ENCODE measurements around the gene SCG3. TPM values are rescaled to one million over a fixed set of nuclear protein-coding genes. Genes with fewer than 3 reads are reported as not detected.
"Not testable (repeated sequence)": the region's sequence is repeated elsewhere in the genome, so short reads cannot be mapped to it uniquely, and the experiment has no call there.

Gene SCG3
- total RNA-seq, 1 donor from 2014 or later, result 1.5 TPM

- no peak overlapping the region for H3K27ac ChIP-seq
- no peak for TF ChIP-seq POLR2AphosphoS5 (IDR thresholded peaks at IDR 0.05; ENCODE audit: insufficient read depth in 1 of 2, low read depth in 1 of 2)
- TF ChIP-seq, protein P1, sequence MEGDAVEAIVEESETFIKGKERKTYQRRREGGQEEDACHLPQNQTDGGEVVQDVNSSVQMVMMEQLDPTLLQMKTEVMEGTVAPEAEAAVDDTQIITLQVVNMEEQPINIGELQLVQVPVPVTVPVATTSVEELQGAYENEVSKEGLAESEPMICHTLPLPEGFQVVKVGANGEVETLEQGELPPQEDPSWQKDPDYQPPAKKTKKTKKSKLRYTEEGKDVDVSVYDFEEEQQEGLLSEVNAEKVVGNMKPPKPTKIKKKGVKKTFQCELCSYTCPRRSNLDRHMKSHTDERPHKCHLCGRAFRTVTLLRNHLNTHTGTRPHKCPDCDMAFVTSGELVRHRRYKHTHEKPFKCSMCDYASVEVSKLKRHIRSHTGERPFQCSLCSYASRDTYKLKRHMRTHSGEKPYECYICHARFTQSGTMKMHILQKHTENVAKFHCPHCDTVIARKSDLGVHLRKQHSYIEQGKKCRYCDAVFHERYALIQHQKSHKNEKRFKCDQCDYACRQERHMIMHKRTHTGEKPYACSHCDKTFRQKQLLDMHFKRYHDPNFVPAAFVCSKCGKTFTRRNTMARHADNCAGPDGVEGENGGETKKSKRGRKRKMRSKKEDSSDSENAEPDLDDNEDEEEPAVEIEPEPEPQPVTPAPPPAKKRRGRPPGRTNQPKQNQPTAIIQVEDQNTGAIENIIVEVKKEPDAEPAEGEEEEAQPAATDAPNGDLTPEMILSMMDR (IDR thresholded peaks at IDR 0.05), result no peak
- no peak for TF ChIP-seq POLR2A (IDR thresholded peaks at IDR 0.05)
- no peak overlapping the region for H3K4me3 ChIP-seq
- H3K36me3 ChIP-seq, result no peaks in the 10 kb centered on the region
- H3K9me3 ChIP-seq, result no peaks in the 10 kb centered on the region
- no peaks in the 10 kb centered on the region for H3K4me1 ChIP-seq
- intact Hi-C loops (cut with DNase I), result no loop called here
- no peaks in the 10 kb centered on the region for H3K27me3 ChIP-seq
- no peak for DNase-seq (ENCODE audit: extremely low spot score in 2 of 2)
These were observed 34.2 kb upstream of the SCG3 start for GRCh38 chr15:51647128-51647562.

GRCh38 chr15:51648101-51648500, 33.2 kb upstream of the SCG3 start:
- intact Hi-C loops (cut with DNase I); DNase-seq (ENCODE audit: extremely low spot score in 2 of 2); H3K4me1 ChIP-seq; H3K4me3 ChIP-seq; H3K36me3 ChIP-seq; H3K9me3 ChIP-seq; H3K27me3 ChIP-seq; H3K27ac ChIP-seq: not testable (repeated sequence)

DNA sequence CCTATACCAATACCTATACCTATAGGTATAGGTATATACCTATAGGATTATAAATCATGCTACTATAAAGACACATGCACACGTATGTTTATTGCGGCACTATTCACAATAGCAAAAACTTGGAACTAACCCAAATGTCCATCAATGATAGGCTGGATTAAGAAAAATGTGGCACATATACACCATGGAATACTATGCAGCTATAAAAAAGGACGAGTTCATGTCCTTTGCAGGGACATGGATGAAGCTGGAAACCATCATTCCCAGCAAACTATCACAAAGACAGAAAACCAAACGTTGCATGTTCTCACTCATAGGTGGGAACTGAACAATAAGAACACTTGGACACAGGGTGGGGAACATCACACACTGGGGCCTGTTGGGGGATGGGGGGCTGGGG, 32.7 kb upstream of the SCG3 start:
- H3K27ac ChIP-seq; H3K36me3 ChIP-seq; H3K4me1 ChIP-seq; H3K9me3 ChIP-seq; intact Hi-C loops (cut with DNase I); H3K4me3 ChIP-seq; DNase-seq (ENCODE audit: extremely low spot score in 2 of 2); H3K27me3 ChIP-seq: not testable (repeated sequence)

DNA sequence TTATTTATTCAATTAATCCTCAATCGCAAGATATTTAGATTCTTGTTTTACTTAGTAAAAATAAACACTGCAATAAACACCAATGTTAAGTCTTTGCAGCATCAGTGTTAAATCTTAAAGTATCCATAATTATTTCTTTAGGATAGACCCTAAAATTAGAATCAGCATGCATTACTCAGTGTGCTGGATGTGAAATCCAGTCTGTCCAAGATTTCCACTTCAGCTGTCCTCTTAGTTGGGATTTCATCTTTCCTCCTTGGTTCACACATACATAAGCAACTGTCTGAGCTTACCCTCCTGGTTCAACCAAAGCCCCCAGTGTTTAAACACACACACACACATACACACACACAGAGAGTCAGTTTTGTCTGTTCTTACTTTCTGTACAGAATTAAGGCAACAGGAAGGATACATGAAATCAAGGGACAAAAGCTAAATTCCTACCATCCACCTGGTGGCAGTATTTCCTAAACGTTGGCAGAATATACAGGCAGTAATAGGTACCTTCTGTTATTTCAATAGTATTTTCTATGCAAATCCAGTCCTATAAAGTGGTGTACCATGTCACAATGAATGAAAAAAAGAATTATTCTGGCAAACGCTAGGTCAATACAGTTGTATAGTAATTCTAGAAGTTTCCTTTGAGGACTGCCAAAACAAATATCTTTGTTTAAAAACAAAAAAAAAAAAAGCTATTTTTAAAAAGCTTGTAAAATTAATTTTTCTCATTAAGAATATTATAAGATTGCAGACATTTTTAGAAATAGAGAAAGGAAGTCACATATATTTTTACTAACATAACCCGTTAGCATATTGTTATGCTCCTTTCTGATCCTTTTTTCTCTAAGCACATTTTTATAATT, 31.4 kb upstream of the SCG3 start:
- Histone ChIP-seq H3K27me3 (no peaks in the 10 kb centered on the region), H3K36me3 (no peaks in the 10 kb centered on the region), H3K4me3 (no peak overlapping the region), H3K4me1 (no peaks in the 10 kb centered on the region), H3K9me3 (no peaks in the 10 kb centered on the region), H3K27ac (no peak overlapping the region)
- no peak for DNase-seq (ENCODE audit: extremely low spot score in 2 of 2)
- intact Hi-C loops (cut with DNase I), result loop anchor here (2.0 kb wide), 1 partner anchor 127 kb away; no protein-coding TSS in a partner anchor
- no peak for TF ChIP-seq POLR2A (IDR thresholded peaks at IDR 0.05)
- TF ChIP-seq, protein P1 (IDR thresholded peaks at IDR 0.05), result peak; percentile 43 to 78 (median 50)

DNA sequence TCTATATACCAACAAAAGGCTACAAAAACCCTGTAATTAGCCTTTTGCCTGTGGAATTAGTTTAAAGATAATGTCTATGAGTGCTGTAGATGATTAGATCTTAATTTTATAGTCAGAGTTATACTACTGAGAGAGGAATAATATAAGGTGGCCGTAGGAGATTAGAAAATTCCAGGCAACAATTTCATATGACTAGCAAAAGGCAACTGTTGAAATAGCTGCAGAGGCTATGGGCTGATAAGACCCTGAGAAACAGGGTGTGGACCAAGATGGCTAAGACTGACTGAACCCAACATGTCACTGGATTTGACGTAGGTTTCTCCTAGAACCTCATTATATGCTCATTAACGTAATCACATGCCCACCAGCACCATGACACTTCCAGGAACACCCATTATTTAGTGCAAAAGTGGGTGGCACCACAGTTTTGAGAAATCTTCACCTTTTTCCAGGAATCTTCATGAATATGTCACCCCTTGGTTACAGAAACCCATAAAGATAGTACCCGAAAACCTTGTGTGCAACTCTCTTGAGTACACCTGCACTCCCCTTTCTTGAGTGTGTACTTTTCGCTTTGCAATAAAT, 29.1 kb upstream of the SCG3 start:
- H3K4me3 ChIP-seq, result no peak overlapping the region
- intact Hi-C loops (cut with DNase I), result no loop called here
- no peaks in the 10 kb centered on the region for H3K9me3 ChIP-seq
- TF ChIP-seq POLR2A (IDR thresholded peaks at IDR 0.05) (no peak), POLR2AphosphoS5 (IDR thresholded peaks at IDR 0.05; ENCODE audit: insufficient read depth in 1 of 2, low read depth in 1 of 2) (no peak)
- TF ChIP-seq, protein P1 (IDR thresholded peaks at IDR 0.05), result no peak
- DNase-seq (ENCODE audit: extremely low spot score in 2 of 2), result no peak
- no peak overlapping the region for H3K27ac ChIP-seq
- no peaks in the 10 kb centered on the region for H3K27me3 ChIP-seq
- no peaks in the 10 kb centered on the region for H3K36me3 ChIP-seq
- no peaks in the 10 kb centered on the region for H3K4me1 ChIP-seq

DNA sequence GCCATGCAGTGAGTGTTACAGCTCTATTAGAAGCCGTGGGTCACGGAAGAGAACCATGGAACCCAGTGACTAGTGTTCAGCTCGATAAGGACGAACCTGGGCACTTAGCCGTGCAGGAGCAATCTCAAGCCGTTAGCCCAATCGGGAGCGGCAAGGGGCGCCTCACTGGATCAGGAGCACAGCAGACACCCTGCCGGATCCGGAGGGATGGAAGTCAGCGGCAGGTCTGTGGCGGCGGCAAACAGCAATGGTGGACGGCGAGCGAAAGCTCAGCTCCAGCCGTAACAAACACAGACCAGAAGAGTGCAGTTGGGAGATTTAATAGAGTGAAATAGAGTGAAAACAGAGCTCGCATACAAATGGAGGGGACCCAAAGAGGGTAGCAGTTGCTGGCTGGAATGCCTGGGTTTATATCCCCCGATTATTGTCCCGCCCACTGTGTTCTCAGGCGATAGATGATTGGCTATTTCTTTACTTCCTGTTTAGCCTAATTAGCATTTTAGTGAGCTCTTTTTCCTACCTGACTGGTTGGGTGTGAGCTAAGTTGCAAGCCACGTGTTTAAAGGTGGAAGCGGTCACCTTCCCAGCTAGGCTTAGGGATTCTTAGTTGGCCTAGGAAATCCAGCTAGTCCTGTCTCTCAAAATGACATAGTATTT, 25.8 kb upstream of the SCG3 start:
- H3K27me3 ChIP-seq, result not testable (repeated sequence)

More for the DNA sequence above, 25.8 kb upstream of the SCG3 start:
- DNase-seq (ENCODE audit: extremely low spot score in 2 of 2); intact Hi-C loops (cut with DNase I); H3K36me3 ChIP-seq; H3K27ac ChIP-seq; H3K4me3 ChIP-seq; H3K4me1 ChIP-seq; H3K9me3 ChIP-seq: not testable (repeated sequence)

Measured in vagina (tissue), 2 donors.